WERI-Rb-1 (cell line): ENCODE results near the gene SALL3.
"Not testable (repeated sequence)": the region's sequence is repeated elsewhere in the genome, so short reads cannot be mapped to it uniquely, and the experiment has no call there.

ENCODE experiments used
- DNase-seq: peaks from one replicate; pipeline ENCODE4 v3.0.0-alpha.2; 2020
- H3K27ac ChIP-seq: fragments of 250-450 bp; sonication (Bioruptor Pico); 2 replicates; pipeline ENCODE4 v1.5.1; 2020; ENCODE audit warnings: mild to moderate bottlenecking, moderate library complexity
- H3K27me3 ChIP-seq: fragments of 250-450 bp; sonication (Bioruptor Pico); 2 replicates; pipeline ENCODE4 v1.5.1; 2021; ENCODE audit warnings: mild to moderate bottlenecking, low read depth, moderate library complexity; ENCODE audit not compliant: insufficient read depth, severe bottlenecking
- H3K36me3 ChIP-seq: fragments of 250-450 bp; sonication (Bioruptor Pico); 2 replicates; pipeline ENCODE4 v1.5.1; 2020; ENCODE audit warnings: mild to moderate bottlenecking, moderate library complexity
- H3K4me3 ChIP-seq: 2 replicates; pipeline ENCODE4 v1.5.1; 2011; ENCODE audit warnings: low read depth, mild to moderate bottlenecking, control low read depth, low read length
- H3K9me3 ChIP-seq: fragments of 250-450 bp; sonication (Bioruptor Pico); 2 replicates; pipeline ENCODE4 v1.5.1; 2021; ENCODE audit warnings: mild to moderate bottlenecking, moderate library complexity; ENCODE audit not compliant: severe bottlenecking
- CTCF ChIP-seq: IDR thresholded peaks from 2 replicates; pipeline ENCODE4 v1.5.1; 2011; ENCODE audit warnings: low read depth, mild to moderate bottlenecking, control low read depth, inconsistent platforms, low read length

The SALL3 gene

GRCh38 chr18:78955051-78955450 is 24.6 kb upstream of the SALL3 start:
- Histone ChIP-seq H3K4me3 (no peak overlapping the region), H3K36me3 (no peaks in the 10 kb centered on the region), H3K27ac (no peak overlapping the region), H3K9me3 (peaks cover 4% of the 10 kb centered on the region), H3K27me3 (no peaks in the 10 kb centered on the region)
- TF ChIP-seq CTCF: no peak
- DNase-seq: no peak

DNA sequence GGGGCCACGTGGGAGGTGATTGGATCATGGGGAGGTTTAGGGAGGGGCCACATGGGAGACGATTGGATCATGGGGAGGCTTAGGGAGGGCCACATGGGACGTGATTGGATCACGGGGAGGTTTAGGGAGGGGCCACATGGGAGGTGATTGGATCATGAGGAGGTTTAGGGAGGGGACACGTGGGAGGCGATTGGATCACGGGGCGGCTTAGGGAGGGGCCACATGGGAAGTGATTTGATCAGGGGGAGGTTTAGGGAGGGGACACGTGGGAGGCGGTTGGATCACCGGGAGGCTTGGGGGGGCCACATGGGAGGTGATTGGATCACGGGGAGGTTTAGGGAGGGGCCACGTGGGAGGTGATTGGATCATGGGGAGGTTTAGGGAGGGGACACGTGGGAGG is 22.5 kb upstream of the SALL3 start:
- H3K27ac ChIP-seq: no peak overlapping the region
- no peak overlapping the region for H3K4me3 ChIP-seq
- H3K27me3 ChIP-seq: no peaks in the 10 kb centered on the region
- no peaks in the 10 kb centered on the region for H3K36me3 ChIP-seq
- no peak for DNase-seq
- peaks cover 5% of the 10 kb centered on the region for H3K9me3 ChIP-seq
- TF ChIP-seq CTCF: no peak

DNA sequence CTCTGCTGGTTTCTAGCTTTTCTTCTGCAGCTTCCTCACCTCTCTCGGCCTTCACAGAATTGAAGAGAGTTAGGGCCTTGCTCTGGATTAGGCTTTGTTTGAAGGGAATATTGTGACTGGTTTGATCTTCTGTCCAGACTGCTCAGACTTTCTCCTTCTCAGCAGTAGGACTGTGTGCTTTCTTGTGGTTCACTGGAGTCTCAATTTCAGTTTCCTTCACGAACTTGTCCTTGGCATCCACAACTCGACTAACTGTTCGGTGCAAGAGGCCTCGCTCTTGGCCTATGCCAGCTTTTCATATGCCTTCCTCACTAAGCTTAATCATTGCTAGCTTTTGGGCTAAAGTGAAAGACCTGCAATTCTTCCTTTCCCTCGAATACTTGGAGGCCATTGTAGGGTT is 18.9 kb upstream of the SALL3 start:
- TF ChIP-seq CTCF: no peak
- DNase-seq: no peak
- H3K27me3 ChIP-seq: no peaks in the 10 kb centered on the region
- peaks cover 8% of the 10 kb centered on the region for H3K9me3 ChIP-seq
- H3K27ac ChIP-seq: no peak overlapping the region
- no peaks in the 10 kb centered on the region for H3K36me3 ChIP-seq
- no peak overlapping the region for H3K4me3 ChIP-seq

- DNase-seq: no peak
- no peaks in the 10 kb centered on the region for H3K27me3 ChIP-seq
- H3K9me3 ChIP-seq: peaks cover 8% of the 10 kb centered on the region
- H3K4me3 ChIP-seq: no peak overlapping the region
- H3K27ac ChIP-seq: no peak overlapping the region
- no peaks in the 10 kb centered on the region for H3K36me3 ChIP-seq
- no peak for TF ChIP-seq CTCF
Measured at GRCh38 chr18:78962098-78962497, 17.5 kb upstream of the SALL3 start.

DNA sequence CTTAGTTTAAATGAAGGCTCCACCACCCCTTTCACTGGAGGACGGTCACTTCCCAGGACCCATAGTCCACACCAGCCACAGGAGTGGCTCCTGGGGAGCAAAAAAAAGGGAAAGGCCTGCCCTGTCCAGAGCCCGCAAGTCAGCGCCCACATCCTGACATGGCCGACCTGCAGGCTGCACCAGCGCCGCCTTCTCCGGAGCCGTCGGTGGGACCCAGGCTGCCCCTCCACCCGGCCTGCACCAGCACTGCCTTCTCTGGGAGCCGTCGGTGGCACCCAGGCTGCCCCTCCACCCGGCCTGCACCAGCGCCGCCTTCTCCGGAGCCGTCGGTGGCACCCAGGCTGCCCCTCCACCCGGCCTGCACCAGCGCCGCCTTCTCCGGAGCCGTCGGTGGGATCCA is 14.9 kb upstream of the SALL3 start:
- not testable (repeated sequence) for H3K4me3 ChIP-seq, H3K36me3 ChIP-seq, H3K9me3 ChIP-seq, H3K27ac ChIP-seq, H3K27me3 ChIP-seq, DNase-seq

DNA sequence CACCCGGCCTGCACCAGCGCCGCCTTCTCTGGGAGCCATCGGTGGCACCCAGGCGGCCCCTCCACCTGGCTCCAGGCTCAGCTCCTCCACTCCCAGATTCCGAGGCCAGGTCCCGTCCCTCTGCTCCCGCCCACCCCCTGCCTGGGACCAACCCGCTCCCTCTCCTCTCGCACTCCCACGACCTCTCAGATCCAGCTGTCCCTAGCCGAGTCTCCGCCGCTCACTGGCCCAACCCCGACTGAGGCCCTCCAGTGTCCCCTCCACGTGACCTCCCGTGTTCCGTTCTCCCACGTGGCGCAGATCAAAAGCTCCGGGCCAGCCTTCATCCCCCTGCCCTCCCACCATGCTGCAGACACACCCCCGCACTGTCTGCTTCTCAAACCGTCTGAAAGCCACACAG is 14.4 kb upstream of the SALL3 start:
- Histone ChIP-seq H3K27ac (no peak overlapping the region), H3K4me3 (no peak overlapping the region), H3K27me3 (no peaks in the 10 kb centered on the region), H3K9me3 (peaks cover 8% of the 10 kb centered on the region), H3K36me3 (no peaks in the 10 kb centered on the region)
- TF ChIP-seq CTCF: no peak
- DNase-seq: no peak
